NCI-H1092 (cell line): ENCODE results near the gene SNRNP70.

ENCODE experiments used
- DNase-seq: peaks from one replicate; lab custom pipeline; 2025; lab: John Stamatoyannopoulos, UW

SNRNP70 gene

DNA sequence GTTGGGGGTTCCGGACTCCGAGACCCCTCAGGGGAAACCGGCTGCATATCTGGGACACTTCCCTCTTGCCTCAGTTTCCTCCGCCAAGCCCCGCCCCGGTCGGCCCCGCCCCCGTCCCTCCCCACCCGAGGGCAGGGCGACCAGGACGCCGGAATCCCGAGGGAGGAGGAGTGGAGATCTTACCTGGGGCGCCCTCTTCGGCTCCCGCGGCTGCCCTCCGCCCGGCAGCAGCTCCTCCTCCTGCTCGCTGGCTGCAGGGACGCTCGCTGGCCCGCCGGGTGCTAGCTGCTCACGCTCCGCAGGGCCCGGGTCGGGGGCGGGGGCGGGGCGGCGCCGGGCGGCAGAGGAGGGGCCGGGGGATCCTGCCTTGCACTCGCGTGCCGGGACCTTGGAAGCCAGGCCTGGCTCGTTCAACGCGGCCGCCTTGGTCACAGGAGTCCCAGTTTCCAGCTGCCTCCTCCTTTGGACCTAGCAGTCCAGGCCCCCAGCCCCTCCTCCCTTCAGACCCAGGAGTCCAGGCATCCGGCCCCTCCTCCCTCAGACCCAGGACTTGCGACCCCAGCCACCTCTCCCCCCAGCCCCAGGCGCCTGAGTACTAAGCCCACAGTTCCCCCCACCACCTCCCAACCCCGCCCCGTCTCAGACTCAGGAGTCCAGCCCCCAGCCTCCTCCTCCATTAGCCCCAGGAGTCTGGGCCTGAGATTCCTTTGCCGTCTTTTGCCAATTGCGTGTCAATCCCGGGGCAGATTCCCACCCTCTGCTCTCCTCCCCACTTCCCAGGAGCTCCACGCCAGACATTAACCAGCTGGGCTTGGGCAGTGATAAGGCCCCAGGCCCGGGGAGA is 20.3 kb upstream of the SNRNP70 start, which contains the start of gene NTF4:
Gene NTF4, minus strand, starts transcription at position 51 of the 844 bp plus-strand sequence. CDS start 2,821 bp downstream, outside the sequence.
- no peak for DNase-seq

DNA sequence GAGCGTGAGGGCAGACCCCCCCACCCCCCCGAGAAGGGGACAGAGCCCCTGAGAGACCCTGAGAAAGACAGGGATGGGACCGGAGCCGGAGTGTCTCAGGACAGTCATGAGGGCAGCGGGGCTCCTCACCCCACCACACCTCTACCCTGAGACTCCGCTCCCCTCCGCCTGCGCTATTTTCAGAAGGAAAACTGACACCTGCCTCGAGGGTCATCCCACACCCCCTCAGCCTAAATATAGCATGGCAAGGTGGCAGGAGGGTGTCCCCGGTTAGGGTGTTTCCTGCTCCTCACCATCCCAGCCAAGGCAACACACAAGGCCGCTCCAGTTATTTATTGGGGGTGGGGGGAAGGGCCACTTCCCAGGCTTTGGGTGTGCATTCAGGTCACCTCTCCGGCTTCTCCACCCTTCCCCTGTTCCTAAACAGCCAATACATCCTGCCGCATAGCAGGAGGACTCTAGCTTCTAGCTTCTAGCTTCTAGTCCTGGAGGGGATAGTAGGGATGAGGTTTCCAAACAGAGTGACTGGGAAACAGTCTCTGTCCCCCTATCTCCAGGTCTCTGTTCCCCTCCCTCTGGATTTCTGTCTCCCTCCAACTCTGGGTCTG is 19.2 kb upstream of the SNRNP70 start:
- no peak for DNase-seq

GRCh38 chr19:49067554-49067953 is 17.7 kb upstream of the SNRNP70 start:
- no peak for DNase-seq

DNA sequence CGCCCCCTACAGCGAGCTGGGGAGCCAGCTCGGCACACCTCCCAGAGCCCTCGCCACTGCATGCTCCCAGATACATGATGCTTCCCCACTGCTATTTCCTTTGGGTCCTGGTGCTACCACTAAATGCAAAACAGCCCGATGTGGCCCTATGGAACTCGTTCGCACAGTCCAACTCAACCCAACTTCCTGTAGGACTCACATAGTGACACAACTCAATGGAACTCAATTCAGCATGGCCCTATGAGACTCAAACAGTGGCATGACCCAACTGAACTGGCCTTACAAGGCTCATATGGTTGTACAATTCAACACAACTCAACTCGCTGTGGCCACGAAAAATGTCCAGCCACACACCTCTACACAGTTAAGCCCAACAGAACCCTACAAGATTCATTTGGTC is 16.2 kb upstream of the SNRNP70 start:
- no peak for DNase-seq

GRCh38 chr19:49070416-49070815 is 14.8 kb upstream of the SNRNP70 start:
- DNase-seq, result no peak

DNA sequence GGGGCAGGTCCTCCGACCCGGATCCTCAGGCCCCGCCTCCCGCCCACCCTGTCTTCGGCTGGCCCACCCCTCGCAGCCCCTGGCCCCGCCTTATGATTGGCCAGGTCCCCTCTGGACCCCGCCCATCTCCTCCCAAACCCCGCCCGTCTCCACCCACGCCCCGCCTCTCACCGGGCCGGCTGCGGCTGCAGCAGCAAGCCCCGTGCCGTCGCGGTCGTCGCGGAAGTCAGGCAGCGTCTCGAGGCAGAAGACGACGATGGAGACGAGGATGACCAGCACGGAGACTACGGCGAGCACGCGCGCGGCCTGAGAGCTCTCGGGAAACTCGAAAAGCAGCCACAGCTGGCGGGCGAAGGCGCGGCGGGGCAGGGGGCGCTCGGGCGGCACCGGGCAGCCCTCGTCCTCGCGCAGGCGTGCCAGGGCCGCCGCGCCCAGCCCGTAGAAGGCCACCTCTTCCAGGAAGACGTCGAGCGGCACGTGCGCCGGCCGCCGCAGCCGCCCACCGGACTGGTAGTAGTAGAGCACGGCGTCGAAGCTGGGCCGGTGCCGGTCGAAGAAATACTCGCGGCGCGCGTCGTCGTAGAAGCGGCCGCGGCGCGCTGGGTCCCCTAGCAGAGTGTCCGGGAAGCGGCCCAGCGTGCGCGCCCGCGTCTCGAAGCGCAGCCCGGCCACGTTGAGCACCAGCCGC is 13.2 kb upstream of the SNRNP70 start:
- no peak for DNase-seq

DNA sequence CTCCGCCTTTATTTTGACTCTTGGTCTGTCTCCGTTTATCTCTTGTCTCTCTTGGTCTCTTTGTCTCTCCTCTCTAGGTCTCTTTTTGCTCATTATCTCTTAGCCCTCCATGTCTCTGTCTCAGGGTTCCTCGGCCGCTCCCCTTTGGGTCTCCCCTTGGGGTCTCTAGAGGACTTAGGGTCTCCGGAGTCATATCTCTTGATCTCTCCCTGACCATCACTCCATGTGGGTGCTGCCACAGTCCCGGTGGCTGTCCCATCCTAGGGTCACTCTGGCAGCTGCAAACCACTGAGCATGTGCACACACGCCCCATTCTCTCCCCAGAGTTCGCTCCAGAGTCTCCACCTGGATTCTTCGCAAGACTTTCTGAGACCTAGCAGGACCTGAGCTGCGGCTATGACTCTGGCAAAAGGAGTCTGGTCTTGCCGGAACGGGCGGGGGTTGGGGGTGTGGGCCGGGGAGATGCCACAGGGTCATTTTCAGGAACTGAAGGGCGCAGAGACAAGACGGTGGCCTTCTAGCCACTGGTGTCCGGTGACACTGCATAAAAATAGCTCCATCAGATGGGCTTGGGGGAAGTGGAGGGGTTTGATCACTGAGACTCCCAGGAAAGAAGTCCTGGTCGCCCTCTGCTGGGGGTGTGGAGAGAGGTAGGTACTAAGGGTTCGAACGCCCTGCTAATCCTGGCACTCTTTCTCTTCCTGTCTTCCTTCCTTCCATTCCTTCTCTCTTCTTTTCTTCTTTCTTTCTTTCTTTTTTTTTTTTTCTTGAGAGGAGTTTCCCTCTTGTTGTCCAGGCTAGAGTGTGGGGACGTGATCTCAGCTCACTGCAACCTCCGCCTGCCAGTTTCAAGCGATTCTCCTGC is 11.5 kb upstream of the SNRNP70 start:
- no peak for DNase-seq

DNA sequence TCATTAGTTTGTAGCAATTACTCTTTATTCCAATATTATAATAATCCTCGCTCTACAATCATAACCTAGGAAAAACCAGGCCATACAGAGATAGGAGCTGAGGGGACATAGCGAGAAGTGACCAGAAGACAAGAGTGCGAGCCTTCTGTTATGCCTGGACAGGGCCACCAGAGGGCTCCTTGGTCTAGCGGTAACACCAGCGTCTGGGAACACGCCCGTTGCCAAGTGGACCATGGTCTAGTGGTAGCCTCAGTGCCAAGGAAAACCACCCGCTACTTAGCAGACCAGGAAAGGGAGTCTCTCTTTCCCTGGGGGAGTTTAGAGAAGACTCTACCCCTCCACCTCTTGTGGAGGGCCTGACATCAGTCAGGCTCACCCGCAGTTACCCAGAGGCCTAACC is 10.4 kb upstream of the SNRNP70 start:
- DNase-seq, result peak; percentile 20

- DNase-seq, result no peak
Observed at GRCh38 chr19:49080392-49080791, 4.9 kb upstream of the SNRNP70 start.

GRCh38 chr19:49081273-49081672 is 4.0 kb upstream of the SNRNP70 start:
- DNase-seq, result no peak

DNA sequence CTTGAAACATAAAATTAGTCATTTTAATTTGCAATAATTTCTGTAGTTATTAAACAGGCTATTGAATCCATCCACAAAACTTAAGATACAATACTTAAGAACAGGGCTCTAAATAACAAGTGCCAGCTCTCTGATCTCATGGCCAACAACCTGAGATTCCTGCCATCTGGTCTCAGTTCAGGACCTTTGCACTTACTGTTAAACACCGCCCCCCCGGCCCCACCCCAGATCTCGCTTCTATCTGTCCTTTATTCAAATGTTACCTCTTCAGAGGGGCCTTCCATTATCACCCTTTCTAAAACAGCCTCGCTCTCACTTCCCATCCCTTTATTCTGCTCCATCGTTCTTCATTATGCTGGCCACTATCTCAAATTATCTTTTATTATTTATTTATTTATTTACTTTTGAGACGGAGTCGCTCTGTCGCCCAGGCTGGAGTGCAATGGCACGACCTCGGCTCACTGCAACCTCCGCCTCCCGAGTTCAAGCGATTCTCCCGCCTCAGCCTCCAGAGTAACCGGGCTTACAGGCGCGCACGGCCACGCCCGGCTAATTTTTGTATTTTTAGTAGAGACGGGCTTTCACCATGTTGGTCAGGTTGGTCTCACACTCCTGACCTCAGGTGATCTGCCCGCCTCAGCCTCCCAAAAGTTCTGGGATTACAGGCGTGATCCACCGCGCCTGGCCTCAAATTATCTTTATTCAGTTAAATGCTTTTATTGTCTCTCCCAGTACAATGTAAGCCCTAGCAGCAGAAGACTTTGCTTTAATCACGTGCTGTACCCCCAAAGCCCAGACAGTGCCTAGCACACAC is 838 bp upstream of the SNRNP70 start:
- DNase-seq, result no peak

DNA sequence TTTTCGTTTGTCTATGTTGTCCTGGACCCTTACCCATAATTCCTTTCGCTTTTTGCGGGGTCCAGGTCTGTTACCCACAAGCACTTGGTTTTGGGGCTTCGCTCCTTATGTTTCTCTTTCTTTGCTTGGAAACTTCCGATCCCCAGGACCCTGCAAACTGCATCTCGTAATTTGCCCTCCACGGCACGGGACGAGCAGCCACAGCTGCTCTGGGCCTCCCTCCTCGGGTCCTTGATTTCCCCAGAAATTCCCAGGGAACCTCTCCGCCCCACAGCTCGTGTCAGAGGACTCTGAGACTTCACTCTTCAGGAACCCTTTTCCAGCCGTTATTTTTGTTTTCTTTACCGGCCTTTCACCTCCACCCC is 599 bp downstream of the SNRNP70 start:
- DNase-seq, result no peak

DNA sequence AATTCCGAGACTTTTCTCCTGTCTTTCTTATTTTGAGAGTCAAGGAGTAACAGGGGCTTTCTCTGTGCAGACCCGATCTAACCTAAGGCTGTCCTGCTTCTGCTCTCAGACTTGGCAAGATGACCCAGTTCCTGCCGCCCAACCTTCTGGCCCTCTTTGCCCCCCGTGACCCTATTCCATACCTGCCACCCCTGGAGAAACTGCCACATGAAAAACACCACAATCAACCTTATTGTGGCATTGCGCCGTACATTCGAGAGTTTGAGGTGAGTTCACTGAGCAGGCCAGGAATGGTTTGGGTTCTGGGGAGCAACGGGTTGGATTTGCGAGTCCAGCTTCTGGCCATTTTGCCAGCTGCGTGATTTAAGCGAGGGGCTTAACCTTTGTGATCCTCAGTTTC is 1.0 kb downstream of the SNRNP70 start:
- no peak for DNase-seq

GRCh38 chr19:49091391-49092038 is 6.3 kb downstream of the SNRNP70 start:
- DNase-seq, result no peak

- no peak for DNase-seq
Observed at GRCh38 chr19:49092686-49093085, 7.4 kb downstream of the SNRNP70 start.

DNA sequence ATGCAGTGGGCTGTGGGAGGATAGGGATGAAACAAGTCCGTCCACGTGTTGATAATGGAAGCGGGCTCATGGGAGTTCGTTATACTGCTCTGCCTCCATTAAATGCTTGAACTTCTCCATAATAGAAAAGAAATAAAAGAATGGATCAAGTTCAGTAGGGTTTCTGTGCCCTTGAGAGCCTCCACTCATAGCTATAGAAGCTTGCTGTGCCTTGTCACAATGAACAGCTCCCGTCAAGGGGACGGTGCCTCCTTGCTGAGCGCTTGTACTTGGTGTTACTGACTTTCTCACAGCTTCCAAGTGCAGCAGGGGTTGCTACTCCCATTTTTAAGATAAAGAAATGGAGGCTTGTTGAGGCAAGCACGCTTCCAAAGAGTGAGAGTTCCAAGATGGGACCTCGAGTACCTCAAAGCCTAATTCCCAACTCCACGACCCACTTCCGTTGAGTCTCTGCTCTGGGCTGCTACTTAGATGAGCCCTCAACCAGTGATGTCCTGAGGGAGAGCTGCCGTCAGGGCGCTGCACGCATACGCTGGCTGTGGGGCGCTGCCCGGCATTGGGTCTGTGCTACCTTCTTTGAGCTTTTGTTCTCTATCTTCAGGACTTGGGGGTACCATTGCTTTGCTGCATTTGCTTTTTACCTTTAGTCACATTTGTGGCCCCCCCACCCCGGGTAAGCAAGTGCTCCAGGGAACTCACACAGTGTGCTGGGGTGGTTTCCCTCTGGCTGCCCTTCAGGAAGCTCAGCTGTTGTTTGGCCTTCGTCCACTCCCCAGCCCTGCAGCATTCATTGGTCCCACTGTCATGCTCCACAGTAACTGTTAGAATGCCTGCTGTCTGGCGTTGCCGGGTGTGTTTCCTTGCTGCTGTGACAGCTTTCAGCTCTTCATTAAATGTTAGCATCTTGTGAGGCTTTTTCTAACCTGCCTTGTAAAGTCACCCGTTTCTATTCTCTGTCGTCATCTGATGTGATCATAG is 9.5 kb downstream of the SNRNP70 start:
- DNase-seq, result no peak

DNA sequence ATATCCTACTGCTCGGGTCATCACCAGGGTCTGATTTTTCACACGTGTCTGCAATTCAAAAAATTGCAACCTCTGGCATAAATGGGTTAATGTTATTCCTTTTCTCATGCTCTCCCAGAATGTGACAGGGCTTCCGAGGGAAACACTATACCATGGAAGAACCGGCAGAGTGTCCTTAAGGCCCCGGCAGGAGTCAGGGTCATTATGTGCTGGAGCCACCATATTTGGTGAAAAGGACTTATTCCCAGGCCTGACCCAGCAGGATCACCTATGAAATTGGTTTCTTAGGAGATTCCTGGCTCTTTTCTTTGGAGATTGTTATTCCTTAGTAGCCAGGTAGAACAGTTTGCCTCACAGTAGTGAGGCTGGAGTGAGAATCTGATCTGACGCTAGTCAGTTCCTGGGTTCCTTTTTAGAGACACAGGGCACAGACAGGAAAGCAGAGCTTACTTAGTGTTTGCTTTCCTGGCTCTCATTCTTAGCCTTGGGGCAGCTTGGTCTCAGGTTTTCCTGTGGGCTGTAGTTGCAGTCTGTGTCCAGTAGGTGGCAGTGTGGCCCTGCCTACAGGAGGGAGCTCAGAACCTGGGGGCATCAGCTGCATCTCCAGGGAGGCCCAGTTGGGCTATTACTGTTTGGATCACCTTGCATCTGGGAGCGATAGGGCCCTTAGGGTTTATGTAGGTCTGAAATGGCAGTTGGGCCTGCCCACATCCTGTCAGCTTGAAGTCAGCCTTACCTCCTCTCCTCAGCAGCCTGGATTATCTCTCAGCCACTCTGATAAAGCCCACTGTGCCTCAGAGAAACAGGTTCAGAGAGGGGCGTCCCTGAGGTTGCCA is 12.4 kb downstream of the SNRNP70 start:
- peak; percentile 15 for DNase-seq

- no peak for DNase-seq
Observed at GRCh38 chr19:49098795-49099194, 13.5 kb downstream of the SNRNP70 start.

GRCh38 chr19:49101160-49101559 is 15.9 kb downstream of the SNRNP70 start:
- DNase-seq, result no peak
